B cell (primary cell): Measurements from ENCODE around the gene MRPL14.

ENCODE experiments used
- CTCF ChIP-seq: fragments of 200-600 bp; IDR thresholded peaks from one replicate; pipeline ENCODE4 v1.8.0; 2022; ENCODE audit warnings: antibody characterized with exemption, mild to moderate bottlenecking
- EZH2 ChIP-seq: IDR thresholded peaks from 2 replicates; pipeline ENCODE4 v1.6.1; 2012; ENCODE audit warnings: borderline replicate concordance, low read depth, mild to moderate bottlenecking, moderate library complexity, low read length; ENCODE audit not compliant: insufficient read depth, poor library complexity, severe bottlenecking

GRCh38 chr6:44077214-44077946 lies 49.9 kb downstream of the MRPL14 start:
- TF ChIP-seq CTCF (no peak), EZH2 (no peak)
